ENCODE data around the gene SLC16A4.
"Not testable (repeated sequence)": the region's sequence is repeated elsewhere in the genome, so short reads cannot be mapped to it uniquely, and the experiment has no call there.

SLC16A4 gene

GRCh38 chr1:110390692-110391245, at the start of gene SLC16A4:
Gene SLC16A4, minus strand, starts transcription at chr1:110391026. Its CDS starts 1,703 bp downstream, at chr1:110389323.
- no peak for DNase-seq

DNA sequence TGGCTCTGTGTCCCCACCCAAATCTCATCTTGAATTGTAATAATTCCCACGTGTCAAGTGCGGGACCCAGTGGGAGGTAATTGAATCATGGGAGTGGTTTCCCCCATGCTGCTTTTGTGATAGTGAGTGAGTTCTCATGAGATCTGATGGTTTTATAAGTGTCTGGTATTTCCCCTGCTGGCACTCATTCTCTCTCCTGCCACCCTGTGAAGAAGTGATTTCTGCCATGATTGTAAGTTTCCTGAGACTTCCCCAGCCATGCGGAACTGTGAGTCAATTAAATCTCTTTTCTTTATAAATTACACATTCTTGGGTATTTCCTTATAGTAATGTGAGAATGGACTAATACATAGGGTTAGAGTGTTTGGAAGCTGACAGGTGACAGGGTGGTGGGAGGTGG, 49.0 kb upstream of the SLC16A4 start:
- not testable (repeated sequence) for DNase-seq

DNA sequence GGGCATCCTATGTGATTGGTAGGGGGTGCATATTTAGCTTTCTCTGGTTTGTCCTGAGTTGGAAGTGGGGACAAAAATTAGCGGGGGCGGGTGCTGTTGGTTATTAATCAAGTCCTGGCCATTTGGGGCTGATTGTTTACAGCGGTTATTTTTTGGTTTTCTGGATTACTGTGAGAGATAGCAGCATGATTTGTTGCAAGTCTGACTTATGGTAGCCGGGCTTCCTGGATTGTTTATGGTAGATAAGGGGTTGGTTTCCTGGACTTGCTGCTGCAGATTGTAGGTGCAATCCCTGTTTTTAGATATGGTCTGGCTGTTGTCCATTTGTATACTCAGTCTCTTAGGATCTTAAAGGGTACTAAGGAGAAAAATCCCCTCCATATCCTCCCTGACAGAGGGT, 48.1 kb upstream of the SLC16A4 start:
- DNase-seq = no peak

DNA sequence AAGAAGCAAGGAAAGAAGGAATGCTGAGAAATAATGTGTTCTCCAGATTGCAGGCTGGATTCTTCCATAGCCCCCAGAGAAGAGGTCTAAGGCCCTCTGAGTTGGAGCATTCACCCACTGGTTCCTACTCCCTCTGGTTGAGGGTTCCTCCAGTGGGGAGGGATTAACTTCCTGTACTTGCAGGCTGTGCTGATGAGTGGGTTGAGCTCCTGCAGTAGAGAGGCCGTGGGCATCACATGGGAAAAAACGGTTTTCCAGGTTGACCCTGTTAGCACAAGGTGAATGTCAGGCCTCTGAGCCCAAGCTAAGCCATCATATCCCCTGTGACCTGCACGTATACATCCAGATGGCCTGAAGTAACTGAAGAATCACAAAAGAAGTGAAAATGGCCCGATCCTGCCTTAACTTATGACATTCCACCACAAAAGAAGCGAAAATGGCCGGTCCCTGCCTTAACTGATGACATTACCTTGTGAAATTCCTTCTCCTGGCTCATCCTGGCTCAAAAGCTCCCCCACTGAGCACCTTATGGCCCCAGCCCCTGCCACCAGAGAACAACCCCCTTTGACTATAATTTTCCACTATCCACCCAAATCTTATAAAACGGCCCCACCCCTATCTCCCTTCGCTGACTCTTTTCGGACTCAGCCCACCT, 46.9 kb upstream of the SLC16A4 start:
- DNase-seq = not testable (repeated sequence)

- DNase-seq = no peak
These were observed 45.8 kb upstream of the SLC16A4 start for GRCh38 chr1:110436635-110437034.

DNA sequence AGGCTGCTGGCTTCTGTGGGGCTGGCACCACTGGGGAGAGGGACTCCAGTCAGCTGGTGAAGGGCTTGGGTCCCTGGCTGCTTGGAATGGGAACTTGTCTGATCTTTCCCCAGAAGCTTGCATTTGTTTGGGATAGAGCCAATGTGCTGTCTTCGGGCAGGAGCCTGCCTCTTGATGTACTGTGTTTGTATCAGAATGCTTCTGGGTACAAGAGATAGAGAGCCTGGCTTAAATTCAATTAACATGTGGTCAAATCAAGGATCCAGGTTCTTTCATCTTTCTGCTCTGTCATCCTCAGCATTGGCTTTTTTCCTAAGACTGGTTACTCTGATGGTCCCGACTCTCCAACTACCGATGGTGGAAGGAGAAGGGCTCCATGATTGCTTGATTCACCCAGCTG, 44.1 kb upstream of the SLC16A4 start:
- no peak for DNase-seq

DNA sequence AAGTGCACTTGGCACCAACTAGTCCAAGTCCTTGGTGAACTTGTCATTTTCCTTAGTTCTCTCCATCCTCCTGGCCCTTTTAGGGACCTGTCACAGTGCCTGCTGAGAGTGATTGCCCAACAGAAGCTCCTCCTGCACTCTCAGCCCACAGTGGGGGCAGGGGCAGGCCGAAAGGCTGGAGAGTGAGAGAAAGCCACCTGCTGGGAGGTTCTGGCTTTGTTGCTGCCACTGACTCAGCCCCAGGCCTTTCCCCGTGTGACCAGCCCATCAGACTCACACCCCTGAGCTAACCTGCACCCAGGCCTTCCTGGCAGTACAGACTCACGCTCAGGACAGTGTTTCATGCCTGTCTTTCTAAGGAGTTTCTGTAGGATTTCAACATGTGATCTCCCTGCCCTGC, 43.0 kb upstream of the SLC16A4 start:
- DNase-seq = no peak

GRCh38 chr1:110433213-110433612, 42.4 kb upstream of the SLC16A4 start:
- DNase-seq = no peak

- DNase-seq = no peak
These were observed 40.1 kb upstream of the SLC16A4 start for GRCh38 chr1:110430901-110431300.

GRCh38 chr1:110430366-110430765, 39.5 kb upstream of the SLC16A4 start:
- DNase-seq = no peak

GRCh38 chr1:110428946-110429345, 38.1 kb upstream of the SLC16A4 start:
- DNase-seq = no peak

DNA sequence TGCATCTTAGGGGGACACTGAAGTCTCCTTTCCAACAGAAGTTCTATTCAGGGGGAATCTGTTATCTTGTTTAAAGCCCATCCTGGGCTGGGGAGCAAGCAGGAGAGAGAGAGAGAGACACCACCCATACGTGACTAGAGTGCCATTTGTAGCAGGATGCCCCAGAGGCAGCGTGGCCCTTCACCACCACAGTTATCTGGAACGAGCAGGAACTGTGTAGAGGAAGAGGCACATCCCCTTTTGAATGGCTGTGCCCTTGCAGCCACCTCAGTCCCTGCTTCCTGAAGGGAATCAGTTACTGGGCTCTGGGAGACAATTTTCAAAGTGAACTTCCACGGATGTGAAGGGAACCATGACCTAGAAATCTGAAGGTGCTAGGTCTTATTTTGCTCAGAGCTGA, 36.0 kb upstream of the SLC16A4 start:
- DNase-seq = no peak

- DNase-seq = no peak
These were observed 34.9 kb upstream of the SLC16A4 start for GRCh38 chr1:110425612-110426152.

- DNase-seq = no peak
These were observed 34.1 kb upstream of the SLC16A4 start for GRCh38 chr1:110424699-110425611.

GRCh38 chr1:110420874-110421793, 30.3 kb upstream of the SLC16A4 start:
- DNase-seq = no peak

- DNase-seq = no peak
These were observed 29.3 kb upstream of the SLC16A4 start for GRCh38 chr1:110420023-110420662.

DNA sequence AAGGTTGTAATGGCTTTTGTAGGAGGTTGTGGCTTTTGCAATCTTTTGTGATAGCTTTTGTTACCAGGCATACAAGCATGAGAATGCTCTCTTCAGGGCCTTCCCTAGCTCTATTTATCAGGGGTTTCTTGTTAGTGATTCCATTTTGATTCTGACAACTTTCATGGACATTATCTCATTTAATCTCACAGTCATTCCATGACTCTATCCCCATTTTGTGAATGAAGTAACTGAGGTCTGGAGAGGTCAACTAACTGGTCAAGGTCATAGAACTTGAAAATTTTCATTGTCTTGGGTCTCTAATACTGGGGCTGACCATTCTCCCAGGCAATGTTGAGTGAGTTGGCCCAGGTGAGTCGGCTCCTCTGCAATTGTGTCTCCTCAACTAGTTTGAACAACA, 27.9 kb upstream of the SLC16A4 start:
- DNase-seq = no peak

DNA sequence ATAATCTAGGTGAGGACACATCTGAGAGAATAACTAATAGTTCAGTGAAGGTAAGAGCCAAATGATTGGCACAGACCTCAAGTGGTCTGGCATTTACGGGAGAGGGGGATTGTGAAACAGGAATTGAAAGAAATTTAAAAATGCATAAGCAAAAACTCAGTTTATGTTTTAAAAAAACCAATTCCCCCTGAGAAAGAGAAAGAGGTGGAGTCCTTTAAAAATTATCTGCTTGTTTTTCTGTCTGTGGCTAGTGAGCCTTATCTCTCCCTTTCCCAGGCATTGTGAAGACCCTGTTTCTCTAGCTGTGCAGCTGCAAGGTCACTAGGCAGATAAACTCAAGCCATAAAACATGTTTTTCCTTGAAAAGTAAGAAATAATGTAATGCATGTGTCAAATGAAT, 22.2 kb upstream of the SLC16A4 start:
- not testable (repeated sequence) for DNase-seq

GRCh38 chr1:110412576-110412975, 21.8 kb upstream of the SLC16A4 start:
- peak; percentile 70 for DNase-seq

- no peak for DNase-seq
These were observed 20.4 kb upstream of the SLC16A4 start for GRCh38 chr1:110411173-110411735.

DNA sequence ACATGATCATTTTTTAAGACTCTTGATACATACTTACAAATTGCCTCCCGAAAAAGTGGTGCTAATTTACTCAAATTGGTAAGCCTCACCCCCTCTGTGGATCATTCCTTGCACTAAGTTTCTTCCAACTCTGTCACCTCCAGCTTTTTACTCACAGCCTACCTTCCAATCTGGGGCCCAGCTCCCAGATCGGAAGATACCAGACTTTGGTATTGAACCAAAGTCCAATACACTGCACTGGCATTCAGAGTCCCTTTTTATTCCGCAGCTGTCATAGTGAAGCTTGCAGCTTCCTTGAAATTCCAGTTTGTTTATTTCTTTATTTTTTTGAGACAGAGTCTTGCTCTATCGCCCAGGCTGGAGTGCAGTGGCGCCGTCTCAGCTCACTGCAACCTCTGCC, 18.5 kb upstream of the SLC16A4 start:
- no peak for DNase-seq

DNA sequence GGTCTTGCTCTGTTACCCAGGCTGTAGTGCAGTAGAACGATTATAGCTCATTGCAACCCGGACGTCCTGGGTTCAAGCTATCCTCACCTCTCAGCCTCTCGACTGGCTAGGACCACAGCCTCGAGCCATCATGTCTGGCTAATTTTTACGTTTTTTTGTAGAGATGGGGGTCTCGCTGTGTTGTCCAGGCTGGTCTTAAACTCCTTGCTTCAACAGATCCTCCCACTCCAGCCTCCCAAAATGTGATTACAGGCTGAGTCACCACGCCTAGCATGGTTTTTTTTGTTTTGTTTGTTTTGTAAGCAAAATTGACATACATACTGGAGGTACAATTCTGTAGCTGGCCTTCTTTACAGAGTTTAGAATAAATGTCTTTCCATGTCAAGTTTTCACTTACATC, 17.7 kb upstream of the SLC16A4 start:
- no peak for DNase-seq

All from CD4-positive, alpha-beta T cell treated with Interleukin-21 for 1 hour (primary cell).